Measurements from ENCODE around the gene CARS2. TPM values are rescaled to one million over a fixed set of nuclear protein-coding genes. Genes with fewer than 3 reads are reported as not detected.

The CARS2 gene
- total RNA-seq, 1 experiment from 2014 or later: 31.9 TPM

DNA sequence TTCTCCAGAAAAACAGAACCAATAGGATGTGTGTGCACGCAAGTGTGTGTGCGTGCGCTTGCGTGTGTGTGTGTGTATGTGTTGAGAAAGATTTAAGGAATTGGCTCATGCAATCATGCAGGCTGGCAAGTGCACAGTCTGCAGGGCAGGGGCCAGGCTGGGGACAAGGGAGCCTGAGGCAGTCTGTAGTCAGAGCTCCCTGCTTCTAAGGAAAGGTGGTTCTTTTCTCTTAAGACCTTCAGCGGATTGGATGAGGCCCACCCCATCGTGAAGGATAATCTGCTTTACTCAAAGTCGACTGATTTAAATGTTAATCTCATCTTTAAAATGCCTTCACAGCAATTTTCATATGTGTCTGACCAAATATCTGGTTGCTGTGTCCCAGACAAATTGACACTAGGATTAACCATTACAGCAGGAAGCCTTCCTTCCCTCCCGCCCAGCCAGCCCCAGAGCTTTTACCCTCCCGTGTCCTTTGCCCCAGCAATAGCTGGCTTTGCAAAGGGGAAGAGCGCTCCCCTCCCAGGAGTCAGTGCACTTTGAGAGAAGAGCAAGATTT, 105.6 kb downstream of the CARS2 start:
- Histone ChIP-seq H3K4me3 (ENCODE audit: low read depth in 2 of 2, low read length in 2 of 2) (no peak overlapping the region), H3K27me3 (ENCODE audit: control insufficient read depth, insufficient read depth, low read length) (no peaks in the 10 kb centered on the region), H3K36me3 (ENCODE audit: control insufficient read depth, insufficient read depth, low read length) (no peaks in the 10 kb centered on the region), H3K9me3 (ENCODE audit: control insufficient read depth, insufficient read depth, low read depth, low read length) (no peaks in the 10 kb centered on the region), H3K27ac (ENCODE audit: low read length) (no peak overlapping the region), H3K4me1 (ENCODE audit: control insufficient read depth, insufficient read depth, low read length) (no peaks in the 10 kb centered on the region)
- no peak for ATAC-seq
- no TSS peak for BruUV-seq (replicated peaks)
- intact Hi-C loops (cut with micrococcal nuclease; ENCODE audit: unreplicated experiment): no loop called here
- POLR2A ChIA-PET: no interaction called here
- in situ Hi-C loops (cut with HindIII; ENCODE audit: low pct_unique_long_range_greater_than_20kb, low sequenced_read_pairs): no loop called here
- DNase-seq (ENCODE audit: low read depth, low spot score): no peak
- CTCF ChIA-PET: no interaction called here
- no peak for TF ChIP-seq TCF7L2 (IDR thresholded peaks at IDR 0.05; ENCODE audit: low read depth, low read length)
- no peak for TF ChIP-seq POLR2AphosphoS5 (IDR thresholded peaks at IDR 0.05; ENCODE audit: low read depth, low read length)
- TF ChIP-seq, protein P1, sequence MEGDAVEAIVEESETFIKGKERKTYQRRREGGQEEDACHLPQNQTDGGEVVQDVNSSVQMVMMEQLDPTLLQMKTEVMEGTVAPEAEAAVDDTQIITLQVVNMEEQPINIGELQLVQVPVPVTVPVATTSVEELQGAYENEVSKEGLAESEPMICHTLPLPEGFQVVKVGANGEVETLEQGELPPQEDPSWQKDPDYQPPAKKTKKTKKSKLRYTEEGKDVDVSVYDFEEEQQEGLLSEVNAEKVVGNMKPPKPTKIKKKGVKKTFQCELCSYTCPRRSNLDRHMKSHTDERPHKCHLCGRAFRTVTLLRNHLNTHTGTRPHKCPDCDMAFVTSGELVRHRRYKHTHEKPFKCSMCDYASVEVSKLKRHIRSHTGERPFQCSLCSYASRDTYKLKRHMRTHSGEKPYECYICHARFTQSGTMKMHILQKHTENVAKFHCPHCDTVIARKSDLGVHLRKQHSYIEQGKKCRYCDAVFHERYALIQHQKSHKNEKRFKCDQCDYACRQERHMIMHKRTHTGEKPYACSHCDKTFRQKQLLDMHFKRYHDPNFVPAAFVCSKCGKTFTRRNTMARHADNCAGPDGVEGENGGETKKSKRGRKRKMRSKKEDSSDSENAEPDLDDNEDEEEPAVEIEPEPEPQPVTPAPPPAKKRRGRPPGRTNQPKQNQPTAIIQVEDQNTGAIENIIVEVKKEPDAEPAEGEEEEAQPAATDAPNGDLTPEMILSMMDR (IDR thresholded peaks at IDR 0.05): no peak
- TF ChIP-seq, protein P2, sequence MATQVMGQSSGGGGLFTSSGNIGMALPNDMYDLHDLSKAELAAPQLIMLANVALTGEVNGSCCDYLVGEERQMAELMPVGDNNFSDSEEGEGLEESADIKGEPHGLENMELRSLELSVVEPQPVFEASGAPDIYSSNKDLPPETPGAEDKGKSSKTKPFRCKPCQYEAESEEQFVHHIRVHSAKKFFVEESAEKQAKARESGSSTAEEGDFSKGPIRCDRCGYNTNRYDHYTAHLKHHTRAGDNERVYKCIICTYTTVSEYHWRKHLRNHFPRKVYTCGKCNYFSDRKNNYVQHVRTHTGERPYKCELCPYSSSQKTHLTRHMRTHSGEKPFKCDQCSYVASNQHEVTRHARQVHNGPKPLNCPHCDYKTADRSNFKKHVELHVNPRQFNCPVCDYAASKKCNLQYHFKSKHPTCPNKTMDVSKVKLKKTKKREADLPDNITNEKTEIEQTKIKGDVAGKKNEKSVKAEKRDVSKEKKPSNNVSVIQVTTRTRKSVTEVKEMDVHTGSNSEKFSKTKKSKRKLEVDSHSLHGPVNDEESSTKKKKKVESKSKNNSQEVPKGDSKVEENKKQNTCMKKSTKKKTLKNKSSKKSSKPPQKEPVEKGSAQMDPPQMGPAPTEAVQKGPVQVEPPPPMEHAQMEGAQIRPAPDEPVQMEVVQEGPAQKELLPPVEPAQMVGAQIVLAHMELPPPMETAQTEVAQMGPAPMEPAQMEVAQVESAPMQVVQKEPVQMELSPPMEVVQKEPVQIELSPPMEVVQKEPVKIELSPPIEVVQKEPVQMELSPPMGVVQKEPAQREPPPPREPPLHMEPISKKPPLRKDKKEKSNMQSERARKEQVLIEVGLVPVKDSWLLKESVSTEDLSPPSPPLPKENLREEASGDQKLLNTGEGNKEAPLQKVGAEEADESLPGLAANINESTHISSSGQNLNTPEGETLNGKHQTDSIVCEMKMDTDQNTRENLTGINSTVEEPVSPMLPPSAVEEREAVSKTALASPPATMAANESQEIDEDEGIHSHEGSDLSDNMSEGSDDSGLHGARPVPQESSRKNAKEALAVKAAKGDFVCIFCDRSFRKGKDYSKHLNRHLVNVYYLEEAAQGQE (IDR thresholded peaks at IDR 0.05; ENCODE audit: insufficient read depth in 1 of 2, low read depth in 2 of 2, low read length in 1 of 2): no peak
- no peak for TF ChIP-seq SIN3A (IDR thresholded peaks at IDR 0.05; ENCODE audit: borderline replicate concordance, insufficient read depth, low read depth, low read length)

DNA sequence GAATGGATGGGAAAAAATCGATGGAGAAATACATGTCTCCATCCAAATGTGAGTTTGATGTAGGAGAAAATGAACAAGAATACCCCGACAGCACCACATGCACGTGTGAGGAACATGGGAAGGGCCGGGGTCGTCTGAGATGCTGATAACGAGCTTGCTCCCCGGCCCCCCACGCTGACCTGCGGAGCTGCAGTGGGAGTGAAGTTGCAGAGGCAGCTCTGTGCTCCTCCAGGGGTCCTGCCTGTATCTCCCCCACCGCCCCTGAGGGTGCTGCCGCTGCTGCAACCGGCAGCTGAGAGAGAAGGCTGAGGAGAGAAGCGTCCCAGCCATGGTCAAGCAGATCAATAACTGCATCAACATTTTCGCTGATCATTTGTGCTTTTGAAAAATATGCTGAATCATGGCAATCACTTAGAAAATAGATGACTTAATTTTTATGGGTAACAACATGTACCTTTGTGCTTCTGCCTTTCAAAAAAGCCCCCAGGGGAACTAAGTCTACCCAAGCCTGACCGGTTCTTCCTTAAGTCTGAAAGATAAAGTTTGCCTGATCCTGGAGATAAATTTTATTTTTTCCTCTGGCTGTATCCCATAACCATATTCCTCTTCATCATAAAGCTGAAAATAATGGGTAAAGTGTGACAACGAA, 108.8 kb downstream of the CARS2 start:
- CTCF ChIA-PET: no interaction called here
- Histone ChIP-seq H3K9me3 (ENCODE audit: control insufficient read depth, insufficient read depth, low read depth, low read length) (no peaks in the 10 kb centered on the region), H3K27me3 (ENCODE audit: control insufficient read depth, insufficient read depth, low read length) (no peaks in the 10 kb centered on the region), H3K4me1 (ENCODE audit: control insufficient read depth, insufficient read depth, low read length) (no peaks in the 10 kb centered on the region), H3K36me3 (ENCODE audit: control insufficient read depth, insufficient read depth, low read length) (no peaks in the 10 kb centered on the region), H3K4me3 (ENCODE audit: low read depth in 2 of 2, low read length in 2 of 2) (no peak overlapping the region), H3K27ac (ENCODE audit: low read length) (no peak overlapping the region)
- POLR2A ChIA-PET: no interaction called here
- in situ Hi-C loops (cut with HindIII; ENCODE audit: low pct_unique_long_range_greater_than_20kb, low sequenced_read_pairs): no loop called here
- ATAC-seq: no peak
- BruUV-seq (replicated peaks): no TSS peak
- no peak for DNase-seq (ENCODE audit: low read depth, low spot score)
- intact Hi-C loops (cut with micrococcal nuclease; ENCODE audit: unreplicated experiment): no loop called here
- TF ChIP-seq SIN3A (IDR thresholded peaks at IDR 0.05; ENCODE audit: borderline replicate concordance, insufficient read depth, low read depth, low read length) (no peak), POLR2AphosphoS5 (IDR thresholded peaks at IDR 0.05; ENCODE audit: low read depth, low read length) (no peak), TCF7L2 (IDR thresholded peaks at IDR 0.05; ENCODE audit: low read depth, low read length) (no peak)
- TF ChIP-seq, protein P1 (IDR thresholded peaks at IDR 0.05): no peak
- TF ChIP-seq, protein P2 (IDR thresholded peaks at IDR 0.05; ENCODE audit: insufficient read depth in 1 of 2, low read depth in 2 of 2, low read length in 1 of 2): no peak
